Activated CD8-positive, alpha-beta memory T cell treated with anti-CD3 and anti-CD28 coated beads, Interleukin-2, amount 50 U/mL, for 4 hours (primary cell): ENCODE results near the gene PNPLA4.
A peak's percentile ranks its signal among the peaks of the same experiment; 100 is the strongest.

Experiments
- DNase-seq: peaks from one replicate; pipeline ENCODE4 v3.0.0-alpha.2; 2020

The PNPLA4 gene, protein sequence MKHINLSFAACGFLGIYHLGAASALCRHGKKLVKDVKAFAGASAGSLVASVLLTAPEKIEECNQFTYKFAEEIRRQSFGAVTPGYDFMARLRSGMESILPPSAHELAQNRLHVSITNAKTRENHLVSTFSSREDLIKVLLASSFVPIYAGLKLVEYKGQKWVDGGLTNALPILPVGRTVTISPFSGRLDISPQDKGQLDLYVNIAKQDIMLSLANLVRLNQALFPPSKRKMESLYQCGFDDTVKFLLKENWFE

DNA sequence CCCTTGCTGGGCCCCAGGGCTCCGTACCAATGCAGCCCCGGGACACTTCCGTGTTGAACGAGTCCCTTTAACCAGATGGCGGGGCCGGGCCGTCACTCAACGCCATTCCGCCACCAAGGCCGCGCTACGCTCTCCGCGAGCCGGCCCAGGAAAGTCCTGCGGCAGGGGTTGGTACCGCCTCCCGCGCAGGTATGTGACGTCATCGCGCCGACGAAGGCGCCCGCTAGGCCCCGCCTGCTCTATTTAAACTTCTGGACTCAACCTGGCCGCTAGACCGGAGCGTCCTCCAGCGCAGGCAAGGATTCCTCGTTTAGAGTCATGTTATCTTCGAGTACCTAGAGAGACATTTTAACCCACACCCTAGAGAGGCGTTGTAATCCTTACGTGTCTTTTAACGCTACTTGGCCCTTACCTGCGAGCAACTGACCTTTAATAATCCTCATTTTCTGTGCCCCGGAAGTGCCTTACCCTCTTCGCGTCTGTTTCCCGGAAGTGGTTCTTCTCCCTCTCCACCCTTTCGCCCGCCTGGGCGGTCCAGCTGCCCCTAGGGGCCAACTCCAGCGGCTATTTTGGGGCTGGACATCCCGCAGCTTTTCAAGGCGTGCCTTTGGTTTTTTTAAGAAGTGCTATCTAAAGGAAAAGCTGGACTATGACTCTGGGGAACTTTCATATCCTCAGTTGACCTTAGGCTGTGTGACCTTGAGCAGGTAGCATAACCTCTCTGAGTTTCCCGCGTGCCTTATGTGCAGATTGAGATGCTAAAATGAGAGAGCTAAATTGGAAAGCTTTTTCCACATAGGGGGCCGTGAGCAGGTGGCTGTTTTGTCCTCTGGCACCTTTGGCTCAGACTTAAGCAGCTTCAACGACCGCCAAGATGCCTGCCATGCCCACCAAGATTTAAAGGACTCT is at the start of gene PNPLA4:
TSS of gene PNPLA4 (minus strand) at position 155 of the 909 bp plus-strand sequence. CDS start 1,294 bp downstream, outside the sequence.
- peak; percentile 88 for DNase-seq

DNA sequence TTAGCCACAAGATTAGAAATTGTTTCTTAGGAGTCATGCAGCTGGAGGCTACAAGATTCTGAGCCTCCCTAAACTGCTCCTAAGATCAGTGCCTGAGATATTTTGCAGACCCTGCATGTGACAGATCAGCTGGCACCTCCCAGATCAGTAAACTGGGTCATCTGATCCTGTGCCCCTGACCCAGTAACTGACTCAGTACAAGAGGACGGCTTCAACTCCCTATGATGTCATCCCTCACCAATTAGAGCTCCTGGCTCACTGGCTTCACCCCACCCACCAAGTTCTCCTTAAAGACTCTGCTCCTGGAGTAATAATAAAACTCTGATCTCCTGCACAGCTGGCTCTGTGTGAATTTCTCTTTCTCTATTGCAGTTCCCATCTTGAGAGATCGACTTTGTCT is 45.4 kb upstream of the PNPLA4 start:
- DNase-seq, result no peak

DNA sequence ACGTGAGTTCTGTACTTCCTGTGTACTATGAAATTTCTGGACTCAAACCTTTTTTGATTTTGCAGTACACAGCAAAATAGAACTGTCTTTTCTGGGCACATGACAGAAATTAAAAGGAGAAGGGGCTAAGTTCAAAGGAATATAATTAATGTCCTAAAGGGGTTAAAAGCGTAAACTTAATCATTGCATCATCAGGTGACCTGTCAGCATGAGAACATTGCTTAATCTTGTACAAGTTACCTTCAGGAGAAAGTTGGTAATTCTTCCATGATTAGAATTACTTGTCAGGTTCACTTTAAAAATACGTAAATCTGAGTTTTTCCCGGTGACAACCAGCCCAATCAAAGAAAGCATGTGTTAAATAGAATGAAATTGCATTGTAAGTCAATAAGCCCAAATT is 43.2 kb upstream of the PNPLA4 start:
- no peak for DNase-seq

DNA sequence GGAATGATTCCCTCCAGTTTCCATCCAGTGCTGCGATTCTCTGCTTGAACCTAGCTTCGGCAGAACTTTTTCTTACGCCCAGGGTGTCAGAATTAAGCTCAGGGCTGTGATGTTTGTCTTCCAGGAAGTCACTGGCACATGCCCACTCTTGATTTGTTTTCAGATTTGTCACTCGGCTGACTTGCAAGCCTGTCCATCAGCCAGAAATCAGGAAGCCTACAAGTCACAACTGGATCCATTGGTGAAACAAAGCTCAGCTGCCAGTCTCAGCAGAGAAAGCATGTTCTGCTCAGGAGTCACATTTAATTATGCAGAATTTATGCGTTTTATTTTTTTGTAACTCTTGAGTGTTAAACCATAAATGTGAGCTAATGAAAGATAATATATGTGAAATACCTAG is 38.2 kb upstream of the PNPLA4 start:
- DNase-seq, result no peak

DNA sequence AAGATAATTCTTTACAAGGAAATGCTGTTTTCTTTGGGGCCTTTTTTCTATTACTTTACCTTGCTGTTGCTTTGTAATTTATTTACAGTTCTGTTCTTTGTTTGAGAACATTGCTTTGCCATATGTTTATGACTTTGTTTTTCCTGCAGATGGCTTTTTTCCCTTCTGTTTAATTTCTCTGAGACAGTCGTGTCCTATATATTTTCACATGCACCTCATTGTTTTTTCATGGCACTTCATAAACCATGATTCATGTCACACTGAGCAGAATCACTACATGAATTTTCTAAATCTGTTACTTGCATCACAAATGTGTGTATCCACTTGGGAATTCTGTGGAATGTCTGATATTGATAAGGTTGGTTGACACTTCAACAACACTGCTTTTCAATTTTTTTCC is 33.0 kb upstream of the PNPLA4 start:
- DNase-seq, result no peak

- DNase-seq, result no peak
These were observed 26.2 kb upstream of the PNPLA4 start for GRCh38 chrX:7953446-7953845.

GRCh38 chrX:7950865-7951264 is 23.7 kb upstream of the PNPLA4 start:
- DNase-seq, result no peak

- DNase-seq, result no peak
These were observed 21.3 kb upstream of the PNPLA4 start for GRCh38 chrX:7948483-7948882.

DNA sequence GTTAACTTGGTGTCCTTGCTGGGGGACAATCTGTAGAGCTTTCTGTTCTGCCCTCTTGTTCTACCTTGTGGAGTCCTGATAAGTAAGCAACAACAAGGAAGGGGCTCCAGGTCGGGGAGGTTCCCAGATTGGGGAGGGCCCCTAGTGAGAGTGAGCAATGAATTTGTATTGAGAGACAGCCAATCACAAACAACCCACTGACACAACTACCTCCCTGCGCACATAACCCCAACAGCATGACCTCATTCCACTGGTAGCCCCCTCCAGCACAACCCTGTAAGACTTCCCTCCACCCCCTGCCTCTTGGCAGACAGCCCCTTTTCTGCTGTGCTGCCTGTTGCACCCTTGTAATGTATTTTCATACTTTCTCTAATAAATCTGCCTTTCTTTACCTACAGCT is 19.7 kb upstream of the PNPLA4 start:
- no peak for DNase-seq

- no peak for DNase-seq
These were observed 16.5 kb upstream of the PNPLA4 start for GRCh38 chrX:7943600-7944245.

GRCh38 chrX:7941390-7942042 is 14.3 kb upstream of the PNPLA4 start:
- DNase-seq, result no peak

DNA sequence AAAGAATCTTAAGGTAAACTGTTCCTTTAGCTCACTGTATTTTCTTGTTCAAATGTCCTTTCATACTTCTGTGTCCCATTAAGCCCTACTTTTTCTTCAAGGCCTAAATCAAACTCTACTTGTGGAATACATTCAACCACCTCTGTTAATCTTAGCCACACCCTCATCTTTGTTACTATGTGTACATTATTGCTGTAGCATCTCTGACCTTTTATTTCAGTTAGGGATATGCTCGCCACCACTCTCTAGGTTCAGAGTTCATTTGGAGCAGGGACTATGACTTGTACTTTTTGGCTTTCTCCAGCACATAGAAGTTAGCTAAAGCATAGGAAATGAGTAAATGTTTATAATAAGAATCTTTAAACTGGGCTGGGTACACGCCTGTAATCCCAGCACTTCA is 6.8 kb upstream of the PNPLA4 start:
- no peak for DNase-seq

- no peak for DNase-seq
These were observed 327 bp downstream of the PNPLA4 start for GRCh38 chrX:7926914-7927258.

GRCh38 chrX:7926501-7926900 is 712 bp downstream of the PNPLA4 start:
- no peak for DNase-seq

- DNase-seq, result peak; percentile 61
These were observed 1.2 kb downstream of the PNPLA4 start for GRCh38 chrX:7925867-7926472.

- DNase-seq, result no peak
These were observed 5.5 kb downstream of the PNPLA4 start for GRCh38 chrX:7921750-7922149.

GRCh38 chrX:7908821-7909220 is 18.4 kb downstream of the PNPLA4 start:
- no peak for DNase-seq

- no peak for DNase-seq
These were observed 22.7 kb downstream of the PNPLA4 start for GRCh38 chrX:7904562-7904961.

- no peak for DNase-seq
These were observed 35.3 kb downstream of the PNPLA4 start for GRCh38 chrX:7891928-7892327.

- DNase-seq, result no peak
These were observed 37.5 kb downstream of the PNPLA4 start for GRCh38 chrX:7889680-7890079.

DNA sequence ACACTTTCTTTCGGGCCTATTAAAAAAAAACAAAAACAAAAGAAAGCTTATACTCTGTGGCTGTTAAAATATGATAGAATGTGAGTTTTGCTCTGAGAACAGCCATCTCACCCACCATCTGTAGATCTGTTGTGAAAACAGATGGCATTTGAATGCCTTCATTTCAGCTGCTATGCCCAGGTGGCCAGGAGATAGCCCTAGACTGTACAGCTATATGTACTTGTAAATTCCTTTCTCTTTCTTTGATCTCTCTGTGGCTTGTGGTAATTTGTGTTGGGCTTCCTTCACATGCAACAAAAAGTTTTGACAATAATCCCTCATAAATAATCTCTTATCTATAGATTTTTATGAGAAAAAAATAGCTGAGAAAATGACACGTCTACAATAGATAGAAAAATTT is 38.1 kb downstream of the PNPLA4 start:
- no peak for DNase-seq

- DNase-seq, result no peak
These were observed 50.3 kb downstream of the PNPLA4 start for GRCh38 chrX:7876957-7877356.

DNA sequence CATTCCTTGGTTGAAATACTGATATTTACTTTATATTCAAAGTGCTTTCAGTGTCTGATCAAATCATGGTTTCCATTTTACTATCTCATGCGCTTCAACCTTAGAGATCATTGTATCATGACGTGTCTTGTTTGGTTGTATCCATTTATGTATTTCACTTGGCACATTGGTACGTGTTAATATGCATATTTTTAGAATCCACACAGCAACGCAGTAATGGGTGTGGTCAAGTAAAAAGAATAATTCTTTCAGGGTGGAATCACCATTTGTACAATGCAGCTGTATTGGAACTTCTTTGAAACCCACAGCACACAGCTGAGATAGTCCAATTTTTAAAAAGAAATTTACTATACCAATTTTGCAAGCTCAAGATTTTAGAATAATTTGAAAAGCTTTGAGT is 55.2 kb downstream of the PNPLA4 start:
- DNase-seq, result no peak
